Liver (tissue), 9 donors: ENCODE data around the gene APOB. TPM values are rescaled to one million over a fixed set of nuclear protein-coding genes. Genes with fewer than 3 reads are reported as not detected.

Experiments used
- DNase-seq: peaks from one replicate; pipeline ENCODE4 v3.0.0-alpha.2; 2017; ENCODE audit warnings: low spot score
- H3K27ac ChIP-seq, 2 donors: one replicate each; pipeline ENCODE4 v1.7.0; 2013; ENCODE audit warnings: inconsistent platforms in 2 of 2, low read length in 2 of 2, control low read depth in 1 of 2, low read depth in 1 of 2, mild to moderate bottlenecking in 1 of 2
- H3K27me3 ChIP-seq, 4 donors: one replicate each; pipeline versions ENCODE4 v1.6.1 to v1.7.0; 2013; ENCODE audit warnings: low read length in 3 of 4, inconsistent platforms in 1 of 4, mild to moderate bottlenecking in 1 of 4, moderate library complexity in 1 of 4; ENCODE audit not compliant: control insufficient read depth in 4 of 4, insufficient read depth in 4 of 4
- H3K36me3 ChIP-seq, 4 donors: one replicate each; pipeline versions ENCODE4 v1.6.1 to v1.7.0; 2013; ENCODE audit warnings: low read length in 3 of 4, mild to moderate bottlenecking in 3 of 4, low read depth in 1 of 4, moderate library complexity in 1 of 4; ENCODE audit not compliant: control insufficient read depth in 4 of 4, insufficient read depth in 3 of 4
- H3K4me1 ChIP-seq, 4 donors: one replicate each; pipeline versions ENCODE4 v1.6.1 to v1.7.0; 2013; ENCODE audit warnings: low read length in 3 of 4, mild to moderate bottlenecking in 3 of 4, moderate library complexity in 1 of 4; ENCODE audit not compliant: control insufficient read depth in 4 of 4, insufficient read depth in 4 of 4
- H3K4me3 ChIP-seq, 3 donors: one replicate each; pipeline versions ENCODE4 v1.6.1 to v1.7.0; 2013; ENCODE audit warnings: low read length in 3 of 3, control low read depth in 1 of 3, low read depth in 1 of 3, mild to moderate bottlenecking in 1 of 3
- H3K9ac ChIP-seq, 2 donors: one replicate each; pipeline ENCODE4 v1.7.0; 2013; ENCODE audit warnings: low read length in 2 of 2, mild to moderate bottlenecking in 2 of 2, moderate library complexity in 2 of 2, control low read depth in 1 of 2, low read depth in 1 of 2
- H3K9me3 ChIP-seq, 4 donors: one replicate each; pipeline versions ENCODE4 v1.6.1 to v1.7.0; 2013; ENCODE audit warnings: low read length in 3 of 4; ENCODE audit not compliant: control insufficient read depth in 4 of 4
- EGR1 ChIP-seq, 2 donors: IDR thresholded peaks; 2 replicates each; pipeline ENCODE4 v1.6.1; 2016 to 2018; ENCODE audit warnings: antibody characterized with exemption in 2 of 2, low read depth in 2 of 2
- FOXA1 ChIP-seq: IDR thresholded peaks from 2 replicates; pipeline ENCODE4 v1.6.1; 2016; ENCODE audit warnings: antibody characterized with exemption
- FOXA2 ChIP-seq: IDR thresholded peaks from 2 replicates; pipeline ENCODE4 v1.6.1; 2016; ENCODE audit warnings: antibody characterized with exemption
- GABPA ChIP-seq, 2 donors: IDR thresholded peaks in 1 of 2; conservative IDR thresholded peaks in 1 of 2; 2 replicates each; pipeline ENCODE4 v1.6.1; 2016; ENCODE audit warnings: antibody characterized with exemption in 2 of 2, mild to moderate bottlenecking in 1 of 2, moderate library complexity in 1 of 2
- HNF4A ChIP-seq, 2 donors: conservative IDR thresholded peaks; 2 replicates each; pipeline ENCODE4 v1.6.1; 2016; ENCODE audit warnings: antibody characterized with exemption in 2 of 2, mild to moderate bottlenecking in 2 of 2
- HNF4G ChIP-seq: IDR thresholded peaks from 2 replicates; pipeline ENCODE4 v1.6.1; 2016; ENCODE audit warnings: antibody characterized with exemption
- JUND ChIP-seq, 2 donors: IDR thresholded peaks; 2 replicates each; pipeline ENCODE4 v1.6.1; 2016; ENCODE audit warnings: antibody characterized with exemption in 2 of 2
- NR2F2 ChIP-seq: IDR thresholded peaks from 2 replicates; pipeline ENCODE4 v1.6.1; 2016; ENCODE audit warnings: antibody characterized with exemption
- RAD21 ChIP-seq, 2 donors: IDR thresholded peaks; 2 replicates each; pipeline ENCODE4 v1.6.1; 2016; ENCODE audit warnings: antibody characterized with exemption in 2 of 2, mild to moderate bottlenecking in 2 of 2
- RXRA ChIP-seq, 2 donors: IDR thresholded peaks; 2 replicates each; pipeline ENCODE4 v1.6.1; 2017 to 2018; ENCODE audit warnings: antibody characterized with exemption in 2 of 2, mild to moderate bottlenecking in 1 of 2
- SP1 ChIP-seq: IDR thresholded peaks from 2 replicates; pipeline ENCODE4 v1.6.1; 2018; ENCODE audit warnings: antibody characterized with exemption, mild to moderate bottlenecking
- TAF1 ChIP-seq: conservative IDR thresholded peaks from 2 replicates; pipeline ENCODE4 v1.6.1; 2016; ENCODE audit warnings: antibody characterized with exemption, mild to moderate bottlenecking
- YY1 ChIP-seq: IDR thresholded peaks from 2 replicates; pipeline ENCODE4 v1.6.1; 2016; ENCODE audit warnings: antibody characterized with exemption, mild to moderate bottlenecking
- WGBS: extraction: QIAGEN DNeasy Blood & Tissue Kit; methylation state at CpG from one replicate; pipeline ENCODE4 v1.1.7; 2013; 5-methylcytosine and 5-hydroxymethylcytosine counted together
- polyA plus RNA-seq, 2 donors: library from polyadenylated mRNA; stranded (reverse) in 1 of 2; unstranded in 1 of 2; fragments of 200-250 nt in 1 of 2; fragments of >200 nt in 1 of 2; fragmentation: Nextera tagmentation in 1 of 2; extraction: Ambion mirVana in 1 of 2; gene quantifications; one replicate each; pipeline versions ENCODE4 v1.2.1 to v1.2.3, GENCODE V29; 2013 to 2015
- total RNA-seq, 2 donors: library from RNA; depleted of rRNA; stranded (reverse); fragments of >200 nt; gene quantifications; one replicate each; pipeline ENCODE4 v1.2.3, GENCODE V29; 2014
- TF ChIP-seq, protein P1 (sequence below): IDR thresholded peaks from 2 replicates; pipeline ENCODE4 v1.6.1; 2016; ENCODE audit warnings: antibody characterized with exemption
- TF ChIP-seq, protein P2 (sequence below): IDR thresholded peaks from 2 replicates; pipeline ENCODE4 v1.6.1; 2016; ENCODE audit warnings: antibody characterized with exemption, mild to moderate bottlenecking
- TF ChIP-seq, protein P3 (sequence below): IDR thresholded peaks from 2 replicates; pipeline ENCODE4 v1.6.1; 2016; ENCODE audit warnings: antibody characterized with exemption
- TF ChIP-seq, protein P4 (sequence below): fragments of 150-350 bp; IDR thresholded peaks from 2 replicates; pipeline ENCODE4 v1.5.1; 2017; ENCODE audit warnings: improper control_type of control experiment, low read depth, low read length; ENCODE audit not compliant: missing input control
- TF ChIP-seq, protein P5 (sequence below): IDR thresholded peaks from 2 replicates; pipeline ENCODE4 v1.6.1; 2016; ENCODE audit warnings: antibody characterized with exemption
- donor health status: healthy.
- donor health status: healthy.
- donor health status: healthy.
- donor health status: healthy.
- donor health status: healthy.

The APOB gene
- total and polyA plus RNA-seq, 4 donors: 431 to 2,949 (median 1,463) TPM

DNA sequence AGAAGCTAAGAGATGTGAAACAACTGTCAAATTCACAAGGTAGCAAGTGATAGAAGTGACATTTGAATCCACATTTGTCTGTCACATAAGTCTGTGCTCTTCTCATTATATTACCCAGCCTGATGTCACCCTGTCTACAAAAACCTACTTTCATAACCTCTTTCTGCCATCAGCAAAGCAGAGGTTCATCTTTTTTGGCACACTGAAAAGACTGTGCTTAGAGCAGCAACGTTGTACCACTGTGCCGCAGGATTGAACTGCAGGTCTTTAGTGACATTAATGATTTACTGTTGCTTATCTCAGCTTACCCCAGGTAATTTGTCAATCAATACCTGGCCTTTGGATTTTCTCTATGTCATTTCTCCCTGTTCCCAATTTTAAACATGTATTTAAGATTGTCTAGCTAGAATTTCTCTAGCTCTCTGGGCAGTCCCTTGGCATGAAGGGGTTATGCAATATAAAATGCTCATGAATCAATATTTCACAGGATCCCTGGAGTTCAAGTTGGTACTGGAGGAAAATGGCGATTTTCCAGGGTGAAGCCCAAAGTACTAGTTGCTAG is 48.5 kb upstream of the APOB start:
- no peaks in the 10 kb centered on the region for H3K36me3 ChIP-seq
- no peak overlapping the region for H3K4me3 ChIP-seq
- no peaks in the 10 kb centered on the region for H3K27me3 ChIP-seq
- H3K4me1 ChIP-seq: peaks cover 2 to 29% (median 17%) of the 10 kb centered on the region in 4 donors
- H3K9ac ChIP-seq: peak overlapping the region in 1 of 2 donors; percentile 82
- H3K27ac ChIP-seq: peak overlapping the region; percentile 83 to 84
- no peak for DNase-seq
- no peaks in the 10 kb centered on the region for H3K9me3 ChIP-seq
- 27% methylated on average over 3 of the region's 3 CpGs for WGBS
- TF ChIP-seq RXRA (IDR thresholded peaks at IDR 0.05) (peak; percentile 92 to 93), RAD21 (IDR thresholded peaks at IDR 0.05) (peak; percentile 50 to 71), EGR1 (IDR thresholded peaks at IDR 0.05; ENCODE audit: low read depth in 2 of 2) (peak in 1 of 2 donors; percentile 60), SP1 (peak; percentile 91), FOXA2 (peak; percentile 63), GABPA (IDR thresholded peaks at IDR 0.05 in 1 of 2, conservative IDR thresholded peaks at IDR 0.05 in 1 of 2) (peak in 1 of 2 donors; percentile 31), TAF1 (peak; percentile 85), JUND (IDR thresholded peaks at IDR 0.05) (peak; percentile 84 to 85), FOXA1 (peak; percentile 69), HNF4A (conservative IDR thresholded peaks at IDR 0.05) (peak; percentile 91 to 95), HNF4G (peak; percentile 78), YY1 (peak; percentile 92), NR2F2 (peak; percentile 71)
- TF ChIP-seq, protein P1, sequence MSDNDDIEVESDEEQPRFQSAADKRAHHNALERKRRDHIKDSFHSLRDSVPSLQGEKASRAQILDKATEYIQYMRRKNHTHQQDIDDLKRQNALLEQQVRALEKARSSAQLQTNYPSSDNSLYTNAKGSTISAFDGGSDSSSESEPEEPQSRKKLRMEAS: peak; percentile 75
- TF ChIP-seq, protein P2, sequence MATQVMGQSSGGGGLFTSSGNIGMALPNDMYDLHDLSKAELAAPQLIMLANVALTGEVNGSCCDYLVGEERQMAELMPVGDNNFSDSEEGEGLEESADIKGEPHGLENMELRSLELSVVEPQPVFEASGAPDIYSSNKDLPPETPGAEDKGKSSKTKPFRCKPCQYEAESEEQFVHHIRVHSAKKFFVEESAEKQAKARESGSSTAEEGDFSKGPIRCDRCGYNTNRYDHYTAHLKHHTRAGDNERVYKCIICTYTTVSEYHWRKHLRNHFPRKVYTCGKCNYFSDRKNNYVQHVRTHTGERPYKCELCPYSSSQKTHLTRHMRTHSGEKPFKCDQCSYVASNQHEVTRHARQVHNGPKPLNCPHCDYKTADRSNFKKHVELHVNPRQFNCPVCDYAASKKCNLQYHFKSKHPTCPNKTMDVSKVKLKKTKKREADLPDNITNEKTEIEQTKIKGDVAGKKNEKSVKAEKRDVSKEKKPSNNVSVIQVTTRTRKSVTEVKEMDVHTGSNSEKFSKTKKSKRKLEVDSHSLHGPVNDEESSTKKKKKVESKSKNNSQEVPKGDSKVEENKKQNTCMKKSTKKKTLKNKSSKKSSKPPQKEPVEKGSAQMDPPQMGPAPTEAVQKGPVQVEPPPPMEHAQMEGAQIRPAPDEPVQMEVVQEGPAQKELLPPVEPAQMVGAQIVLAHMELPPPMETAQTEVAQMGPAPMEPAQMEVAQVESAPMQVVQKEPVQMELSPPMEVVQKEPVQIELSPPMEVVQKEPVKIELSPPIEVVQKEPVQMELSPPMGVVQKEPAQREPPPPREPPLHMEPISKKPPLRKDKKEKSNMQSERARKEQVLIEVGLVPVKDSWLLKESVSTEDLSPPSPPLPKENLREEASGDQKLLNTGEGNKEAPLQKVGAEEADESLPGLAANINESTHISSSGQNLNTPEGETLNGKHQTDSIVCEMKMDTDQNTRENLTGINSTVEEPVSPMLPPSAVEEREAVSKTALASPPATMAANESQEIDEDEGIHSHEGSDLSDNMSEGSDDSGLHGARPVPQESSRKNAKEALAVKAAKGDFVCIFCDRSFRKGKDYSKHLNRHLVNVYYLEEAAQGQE: peak; percentile 83
- TF ChIP-seq, protein P3, sequence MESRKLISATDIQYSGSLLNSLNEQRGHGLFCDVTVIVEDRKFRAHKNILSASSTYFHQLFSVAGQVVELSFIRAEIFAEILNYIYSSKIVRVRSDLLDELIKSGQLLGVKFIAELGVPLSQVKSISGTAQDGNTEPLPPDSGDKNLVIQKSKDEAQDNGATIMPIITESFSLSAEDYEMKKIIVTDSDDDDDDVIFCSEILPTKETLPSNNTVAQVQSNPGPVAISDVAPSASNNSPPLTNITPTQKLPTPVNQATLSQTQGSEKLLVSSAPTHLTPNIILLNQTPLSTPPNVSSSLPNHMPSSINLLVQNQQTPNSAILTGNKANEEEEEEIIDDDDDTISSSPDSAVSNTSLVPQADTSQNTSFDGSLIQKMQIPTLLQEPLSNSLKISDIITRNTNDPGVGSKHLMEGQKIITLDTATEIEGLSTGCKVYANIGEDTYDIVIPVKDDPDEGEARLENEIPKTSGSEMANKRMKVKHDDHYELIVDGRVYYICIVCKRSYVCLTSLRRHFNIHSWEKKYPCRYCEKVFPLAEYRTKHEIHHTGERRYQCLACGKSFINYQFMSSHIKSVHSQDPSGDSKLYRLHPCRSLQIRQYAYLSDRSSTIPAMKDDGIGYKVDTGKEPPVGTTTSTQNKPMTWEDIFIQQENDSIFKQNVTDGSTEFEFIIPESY: peak; percentile 83
- TF ChIP-seq, protein P4, sequence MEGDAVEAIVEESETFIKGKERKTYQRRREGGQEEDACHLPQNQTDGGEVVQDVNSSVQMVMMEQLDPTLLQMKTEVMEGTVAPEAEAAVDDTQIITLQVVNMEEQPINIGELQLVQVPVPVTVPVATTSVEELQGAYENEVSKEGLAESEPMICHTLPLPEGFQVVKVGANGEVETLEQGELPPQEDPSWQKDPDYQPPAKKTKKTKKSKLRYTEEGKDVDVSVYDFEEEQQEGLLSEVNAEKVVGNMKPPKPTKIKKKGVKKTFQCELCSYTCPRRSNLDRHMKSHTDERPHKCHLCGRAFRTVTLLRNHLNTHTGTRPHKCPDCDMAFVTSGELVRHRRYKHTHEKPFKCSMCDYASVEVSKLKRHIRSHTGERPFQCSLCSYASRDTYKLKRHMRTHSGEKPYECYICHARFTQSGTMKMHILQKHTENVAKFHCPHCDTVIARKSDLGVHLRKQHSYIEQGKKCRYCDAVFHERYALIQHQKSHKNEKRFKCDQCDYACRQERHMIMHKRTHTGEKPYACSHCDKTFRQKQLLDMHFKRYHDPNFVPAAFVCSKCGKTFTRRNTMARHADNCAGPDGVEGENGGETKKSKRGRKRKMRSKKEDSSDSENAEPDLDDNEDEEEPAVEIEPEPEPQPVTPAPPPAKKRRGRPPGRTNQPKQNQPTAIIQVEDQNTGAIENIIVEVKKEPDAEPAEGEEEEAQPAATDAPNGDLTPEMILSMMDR: no peak
- TF ChIP-seq, protein P5, sequence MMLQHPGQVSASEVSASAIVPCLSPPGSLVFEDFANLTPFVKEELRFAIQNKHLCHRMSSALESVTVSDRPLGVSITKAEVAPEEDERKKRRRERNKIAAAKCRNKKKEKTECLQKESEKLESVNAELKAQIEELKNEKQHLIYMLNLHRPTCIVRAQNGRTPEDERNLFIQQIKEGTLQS: peak; percentile 73
